Measurements from ENCODE around the gene KLC1.

KLC1 gene

DNA sequence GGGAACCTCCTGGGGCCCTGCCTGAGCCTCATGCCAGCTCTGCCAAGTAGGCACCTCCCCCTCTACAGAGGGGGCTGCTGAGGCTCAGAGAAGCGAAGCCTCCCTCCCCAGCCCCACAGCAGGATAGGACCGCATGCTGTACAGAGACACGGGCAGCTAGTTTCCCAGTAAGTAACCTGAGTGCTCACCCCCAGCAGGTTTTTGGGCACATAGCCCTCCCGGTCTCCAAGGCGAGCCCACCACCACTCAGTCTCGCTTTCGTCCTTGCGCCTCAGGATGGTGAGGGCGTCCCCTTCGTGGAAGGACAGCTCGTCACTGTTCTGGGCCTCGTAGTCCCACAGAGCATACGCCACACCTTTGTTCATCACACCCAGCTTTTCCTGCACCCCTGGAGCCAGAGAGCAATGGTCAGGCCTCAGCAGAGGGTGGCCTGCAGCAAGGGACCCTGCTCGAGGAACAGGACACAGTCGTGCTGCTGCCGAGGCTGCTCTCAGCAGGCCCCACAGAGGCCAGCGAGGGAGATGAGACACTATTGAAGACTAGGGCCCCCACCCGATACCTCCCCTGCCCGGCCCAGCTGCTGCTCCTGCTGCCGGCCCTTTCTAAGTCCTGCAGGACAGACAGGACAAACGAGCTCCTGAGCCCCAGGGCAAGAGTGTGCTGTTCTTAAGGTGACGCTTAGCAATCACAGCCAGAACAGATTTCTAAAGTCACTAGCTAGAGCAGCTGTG lies 107.0 kb downstream of the KLC1 start:
- no peak for DNase-seq (ENCODE audit: low spot score)

DNA sequence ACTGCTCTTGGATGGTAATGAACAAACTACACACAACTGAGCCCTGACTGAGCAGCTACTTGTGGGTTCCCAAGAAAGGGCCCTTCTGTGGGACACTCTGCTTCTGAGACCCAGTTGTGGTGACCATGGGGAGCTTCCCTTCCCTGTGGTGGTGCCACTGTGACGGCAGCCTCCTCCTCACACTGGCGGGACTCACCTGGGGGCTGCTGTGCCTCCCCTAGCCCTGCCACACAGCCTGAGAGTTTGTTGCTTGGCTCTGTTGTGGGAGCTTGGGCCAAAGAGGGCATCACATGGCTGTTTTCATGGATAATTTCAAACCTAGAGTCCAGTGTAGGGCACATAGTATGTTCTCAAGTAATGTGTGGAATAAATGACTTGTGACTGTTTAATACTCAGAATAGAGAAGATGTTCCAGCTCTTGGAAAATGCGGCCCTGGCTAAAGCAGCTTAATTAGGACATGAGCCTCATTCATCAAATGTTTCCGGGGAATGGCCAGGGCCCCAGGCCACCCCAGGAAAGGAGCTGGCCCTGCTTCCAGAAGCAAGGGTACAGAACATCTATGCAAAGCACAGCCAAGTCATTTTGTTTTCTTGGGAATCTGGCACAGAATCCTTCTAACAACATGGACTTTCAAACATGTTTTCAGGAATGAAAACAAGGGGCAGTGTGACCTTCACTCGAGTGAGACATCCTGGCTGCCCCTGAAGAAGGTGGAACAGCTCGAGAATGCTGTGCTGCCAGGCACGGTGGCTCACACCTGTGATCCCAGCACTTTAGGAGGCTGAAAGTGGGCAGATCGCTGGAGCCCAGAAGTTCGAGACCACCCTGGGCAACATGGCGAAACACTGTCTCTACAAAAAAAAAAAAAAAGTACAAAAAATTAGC lies 107.8 kb downstream of the KLC1 start:
- DNase-seq (ENCODE audit: low spot score), result no peak

DNA sequence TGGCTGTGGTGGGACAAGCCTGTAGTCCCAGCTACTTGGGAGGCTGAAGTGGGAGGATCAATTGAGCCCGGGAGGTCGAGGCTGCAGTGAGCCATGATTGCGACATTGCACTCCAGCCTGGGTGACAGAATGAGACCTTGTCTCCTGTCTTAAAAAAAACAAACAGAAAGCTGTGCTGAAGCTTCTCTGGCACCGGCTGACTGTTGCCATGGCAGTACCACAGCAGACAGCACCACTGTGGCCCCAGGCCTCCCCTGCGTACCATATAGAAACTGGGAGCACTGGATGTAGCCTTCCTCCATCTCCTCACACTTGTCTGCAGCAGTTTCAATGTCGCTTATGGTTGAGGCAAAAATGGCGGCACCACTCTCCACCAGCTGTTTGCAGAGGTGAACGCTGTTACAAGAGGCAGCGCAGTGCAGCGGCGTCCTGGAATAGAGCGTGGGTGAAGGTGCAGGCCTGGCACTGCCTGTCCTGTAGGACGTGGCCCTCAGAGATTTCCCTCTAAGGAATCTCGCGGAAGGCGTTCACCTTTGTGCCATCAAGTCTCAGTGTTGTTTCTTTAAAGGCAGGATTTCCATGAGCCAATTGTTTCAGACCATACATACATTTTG lies 108.5 kb downstream of the KLC1 start:
- DNase-seq (ENCODE audit: low spot score), result no peak

GRCh38 chr14:103738166-103738565 lies 109.2 kb downstream of the KLC1 start:
- DNase-seq (ENCODE audit: low spot score), result no peak

- no peak for DNase-seq (ENCODE audit: low spot score)
Measured at GRCh38 chr14:103738701-103739451, 109.9 kb downstream of the KLC1 start.

GRCh38 chr14:103739466-103739792 lies 110.4 kb downstream of the KLC1 start:
- no peak for DNase-seq (ENCODE audit: low spot score)

DNA sequence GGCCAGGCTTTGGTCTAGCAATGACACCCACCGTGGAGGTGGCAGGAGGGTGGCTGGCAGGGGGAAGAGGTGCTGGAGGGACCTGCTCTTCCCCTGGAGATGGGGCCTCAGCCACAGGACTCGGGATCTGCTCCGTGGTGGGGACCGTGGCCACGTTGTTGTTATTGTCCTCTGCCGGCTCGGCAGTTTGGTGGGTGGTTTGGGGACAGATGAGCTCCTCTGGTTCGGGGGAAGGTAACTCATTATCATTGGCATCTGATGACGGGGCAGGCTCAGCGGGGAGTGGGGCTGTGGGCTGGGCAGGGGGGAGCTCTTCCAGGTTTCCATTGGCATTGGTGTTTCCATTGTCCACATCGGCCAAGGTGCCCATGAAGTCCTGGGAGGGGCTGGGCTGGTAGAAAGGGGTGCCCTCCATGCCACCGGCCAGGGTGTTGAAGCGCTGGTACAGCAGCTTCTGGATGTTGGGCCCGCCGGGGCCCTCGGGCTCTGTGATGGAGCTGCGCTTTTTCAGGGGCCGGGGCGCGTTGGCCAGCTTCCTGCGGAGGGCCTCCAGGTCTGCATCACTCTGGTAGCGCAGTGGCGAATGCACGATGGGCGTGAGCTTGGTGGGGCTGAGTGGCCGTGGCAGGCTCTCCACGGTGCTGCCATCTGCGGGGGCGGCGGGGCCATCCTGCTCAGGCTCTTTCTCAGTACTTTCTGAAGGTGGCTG lies 110.9 kb downstream of the KLC1 start:
- no peak for DNase-seq (ENCODE audit: low spot score)

- no peak for DNase-seq (ENCODE audit: low spot score)
Measured at GRCh38 chr14:103740991-103741689, 112.1 kb downstream of the KLC1 start.

DNA sequence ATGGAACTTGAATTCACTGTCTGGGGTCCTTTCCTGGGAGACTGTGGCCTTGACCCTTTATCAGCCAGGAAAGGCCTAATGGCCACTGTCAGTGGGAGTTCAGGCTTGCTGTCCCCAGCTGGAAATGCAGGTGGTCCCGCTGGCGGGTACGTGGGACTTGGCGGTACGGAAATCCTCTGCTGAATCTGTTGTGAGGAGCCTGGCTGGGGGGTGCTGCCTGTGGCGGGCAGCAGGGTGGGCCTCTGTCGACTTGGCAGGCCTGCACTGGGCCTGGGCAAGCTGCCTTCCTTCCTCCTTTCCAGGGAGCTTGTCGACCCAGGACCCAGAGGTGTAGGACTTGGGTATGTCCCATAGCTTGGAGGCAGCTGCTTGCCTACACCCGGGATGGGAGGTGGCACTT lies 112.9 kb downstream of the KLC1 start:
- no peak for DNase-seq (ENCODE audit: low spot score)

DNA sequence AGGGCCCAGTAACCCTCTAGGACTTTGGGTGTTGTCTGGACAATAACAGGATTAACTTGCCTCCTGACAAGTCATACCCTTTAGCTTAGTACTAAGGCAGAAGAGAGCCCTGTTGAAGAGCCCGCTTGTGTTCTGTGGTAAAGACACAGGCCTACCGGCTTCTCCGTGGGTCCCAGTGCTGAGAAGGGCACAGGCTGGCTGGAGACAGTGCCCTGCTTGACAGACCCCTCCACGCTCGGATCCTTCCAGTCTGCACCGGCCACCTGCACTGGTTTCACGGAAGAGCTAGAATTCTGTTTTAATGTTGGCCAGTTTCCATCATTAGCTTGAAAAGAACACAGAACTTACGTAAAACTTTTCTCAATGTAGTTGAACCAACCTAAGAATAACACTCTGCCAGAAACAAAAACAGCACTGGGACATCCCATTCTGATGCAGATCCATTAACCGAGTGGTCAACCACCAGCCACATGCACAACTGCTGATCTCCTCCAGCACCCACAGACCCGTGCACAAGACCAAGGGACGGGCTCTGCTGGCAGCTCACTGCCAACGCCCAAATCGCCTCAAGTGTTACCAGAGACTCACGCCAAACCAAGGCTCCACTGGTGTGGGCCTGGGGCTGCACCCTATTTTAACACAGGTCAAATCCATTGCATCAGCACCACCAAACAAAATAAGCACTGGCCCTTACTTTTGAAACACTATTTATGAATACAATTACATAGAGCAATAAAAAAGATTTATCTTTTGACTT lies 113.7 kb downstream of the KLC1 start:
- DNase-seq (ENCODE audit: low spot score), result no peak

DNA sequence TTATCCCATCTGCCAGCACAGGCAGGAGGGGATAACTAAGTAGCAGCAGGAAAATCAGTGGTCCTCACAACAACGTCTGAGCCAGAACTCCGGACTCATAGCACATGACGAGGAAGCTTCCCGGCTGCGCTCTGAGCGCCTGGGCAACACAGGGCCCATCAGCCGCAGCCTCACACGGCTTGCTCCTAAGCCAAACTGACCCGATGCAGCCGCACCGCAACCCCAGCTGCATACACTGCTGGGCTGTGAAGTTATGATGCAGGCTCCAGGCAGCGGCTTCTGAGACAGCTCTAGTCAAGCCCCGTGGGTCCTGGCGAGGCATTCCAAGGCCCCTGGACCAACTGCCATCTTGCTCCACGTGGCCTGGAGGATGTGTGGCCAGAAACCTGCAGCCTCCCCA lies 114.7 kb downstream of the KLC1 start:
- no peak for DNase-seq (ENCODE audit: low spot score)

GRCh38 chr14:103744621-103745395 lies 115.8 kb downstream of the KLC1 start:
- DNase-seq (ENCODE audit: low spot score), result no peak

DNA sequence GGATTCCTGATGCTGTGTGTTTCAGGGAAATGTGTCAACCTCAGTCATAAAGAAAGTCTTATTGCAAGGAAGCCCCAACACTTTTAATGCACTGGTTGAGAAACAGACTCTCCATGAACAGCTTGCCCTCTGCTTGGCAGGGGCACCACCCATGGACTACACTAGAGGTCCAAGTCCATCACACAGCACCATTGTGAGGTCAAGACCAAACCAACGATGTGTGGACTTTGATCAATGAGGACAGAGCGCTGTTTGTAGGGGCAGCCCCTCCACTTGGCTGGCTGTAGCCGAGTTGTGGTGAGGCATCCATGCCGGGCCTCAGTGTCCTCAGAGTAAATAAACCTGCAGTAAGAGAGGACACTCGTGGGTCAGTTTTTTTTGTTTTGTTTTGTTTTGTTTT lies 116.4 kb downstream of the KLC1 start:
- no peak for DNase-seq (ENCODE audit: low spot score)

- DNase-seq (ENCODE audit: low spot score), result no peak
Measured at GRCh38 chr14:103746701-103747100, 117.7 kb downstream of the KLC1 start.

GRCh38 chr14:103748534-103748857 lies 119.5 kb downstream of the KLC1 start:
- no peak for DNase-seq (ENCODE audit: low spot score)

GRCh38 chr14:103749452-103749851 lies 120.4 kb downstream of the KLC1 start:
- DNase-seq (ENCODE audit: low spot score), result no peak

- DNase-seq (ENCODE audit: low spot score), result no peak
Measured at GRCh38 chr14:103749860-103750259, 120.8 kb downstream of the KLC1 start.

All from putamen (tissue), 1 donor.